Panc1 (cell line): Measurements from ENCODE around the gene MAGI1. TPM values are rescaled to one million over a fixed set of nuclear protein-coding genes. Genes with fewer than 3 reads are reported as not detected.

Experiments used
- ATAC-seq: fragments of 200-7000 bp; cut with Tn5 transposase; 2 replicates; pipeline ENCODE4 v1.9.1; 2020; ENCODE audit warnings: mild to moderate bottlenecking, moderate library complexity
- BruUV-seq: library from RNA; stranded (reverse); fragments of 400-500 nt; replicated peaks from 2 replicates; lab custom pipeline; 2021; lab: Mats Ljungman, UMichigan
- CTCF ChIA-PET: fragments of 300-600 bp; sonication (Branson Sonifier 250); formaldehyde crosslinking; loops from one replicate; lab custom pipeline; 2022; ENCODE audit warnings: antibody characterized with exemption; lab: Charles Lee
- POLR2A ChIA-PET: fragments of 300-600 bp; sonication (Branson Sonifier 250); formaldehyde crosslinking; loops from one replicate; lab custom pipeline; 2022; ENCODE audit warnings: antibody characterized with exemption; lab: Charles Lee
- DNase-seq: peaks from one replicate; pipeline ENCODE4 v3.0.0-alpha.2; 2010; ENCODE audit warnings: low read depth, low spot score
- H3K27ac ChIP-seq: 2 replicates; pipeline ENCODE4 v1.5.1; 2011; ENCODE audit warnings: mild to moderate bottlenecking, low read length, inconsistent platforms
- H3K27me3 ChIP-seq: fragments of 200-500 bp; sonication (Bioruptor generic); 2 replicates; pipeline ENCODE4 v1.6.0; 2014; ENCODE audit warnings: low read length, inconsistent platforms; ENCODE audit not compliant: control insufficient read depth, insufficient read depth
- H3K36me3 ChIP-seq: fragments of 200-500 bp; sonication (Bioruptor generic); 2 replicates; pipeline ENCODE4 v1.5.1; 2014; ENCODE audit warnings: inconsistent platforms, mild to moderate bottlenecking, low read length, moderate library complexity; ENCODE audit not compliant: control insufficient read depth, insufficient read depth
- H3K4me1 ChIP-seq: 2 replicates; pipeline ENCODE4 v1.5.1; 2011; ENCODE audit warnings: inconsistent platforms, mild to moderate bottlenecking, low read length, moderate library complexity; ENCODE audit not compliant: control insufficient read depth, insufficient read depth
- H3K4me3 ChIP-seq, 2 experiments: 2 replicates each; pipeline ENCODE4 v1.5.1; 2011 to 2012; ENCODE audit warnings: low read depth in 2 of 2, low read length in 2 of 2, mild to moderate bottlenecking in 2 of 2, inconsistent platforms in 1 of 2, moderate library complexity in 1 of 2
- H3K9me3 ChIP-seq: fragments of 200-500 bp; sonication (Bioruptor generic); 2 replicates; pipeline ENCODE4 v1.5.1; 2014; ENCODE audit warnings: low read depth, mild to moderate bottlenecking, inconsistent platforms, low read length, moderate library complexity; ENCODE audit not compliant: control insufficient read depth, insufficient read depth
- CTCF ChIP-seq: fragments of 450-650 bp; IDR thresholded peaks from 2 replicates; pipeline ENCODE4 v1.5.1; 2017; ENCODE audit warnings: mild to moderate bottlenecking
- POLR2AphosphoS5 ChIP-seq: IDR thresholded peaks from 2 replicates; pipeline ENCODE4 v1.6.1; 2012; ENCODE audit warnings: mild to moderate bottlenecking, low read depth, low read length, moderate library complexity
- REST ChIP-seq, 2 experiments: IDR thresholded peaks; 2 replicates each; pipeline ENCODE4 v1.6.1; 2011 to 2012; ENCODE audit warnings: low read depth in 2 of 2, control low read depth in 1 of 2, low read length in 1 of 2, mild to moderate bottlenecking in 1 of 2, moderate library complexity in 1 of 2; ENCODE audit not compliant: insufficient read depth in 1 of 2
- SIN3A ChIP-seq: IDR thresholded peaks from 2 replicates; pipeline ENCODE4 v1.6.1; 2012; ENCODE audit warnings: low read depth, mild to moderate bottlenecking, low read length, moderate library complexity, borderline replicate concordance; ENCODE audit not compliant: insufficient read depth
- TCF7L2 ChIP-seq: IDR thresholded peaks from 2 replicates; pipeline ENCODE4 v1.6.1; 2011; ENCODE audit warnings: mild to moderate bottlenecking, low read depth, low read length, inconsistent platforms
- in situ Hi-C: cut with HindIII; loops from 2 replicates; pipeline ENCODE4 v1.10.0; 2016; ENCODE audit warnings: low sequenced_read_pairs, low pct_unique_long_range_greater_than_20kb
- intact Hi-C: fragments of 100-400 bp; cut with micrococcal nuclease; formaldehyde crosslinking; loops from one replicate; pipeline ENCODE4 v1.10.0; 2022; ENCODE audit not compliant: unreplicated experiment
- total RNA-seq: library from RNA; stranded (reverse); gene quantifications from one replicate; pipeline ENCODE4 v1.2.1, GENCODE V29; 2021; ENCODE audit not compliant: unreplicated experiment

The MAGI1 gene
- total RNA-seq, 1 experiment from 2014 or later: 9.5 TPM

GRCh38 chr3:65398953-65399352 is 639.8 kb downstream of the MAGI1 start:
- in situ Hi-C loops: no loop called here

GRCh38 chr3:65396078-65396477 is 642.6 kb downstream of the MAGI1 start:
- no peaks in the 10 kb centered on the region for H3K4me1 ChIP-seq
- DNase-seq (no peak), ATAC-seq (no peak)
- POLR2A ChIA-PET: no interaction called here
- no peak for TF ChIP-seq CTCF
- TF ChIP-seq TCF7L2: no peak
- TF ChIP-seq POLR2AphosphoS5: no peak
- TF ChIP-seq REST (IDR thresholded peaks at IDR 0.05; ENCODE audit: insufficient read depth in 1 of 2, low read depth in 2 of 2, low read length in 1 of 2): no peak
- no peak for TF ChIP-seq SIN3A
- BruUV-seq: no TSS peak
- no peak overlapping the region for H3K4me3 ChIP-seq
- H3K27ac ChIP-seq: no peak overlapping the region
- H3K9me3 ChIP-seq: no peaks in the 10 kb centered on the region
- H3K27me3 ChIP-seq: no peaks in the 10 kb centered on the region
- intact Hi-C loops: no loop called here
- H3K36me3 ChIP-seq: no peaks in the 10 kb centered on the region
- CTCF ChIA-PET: no interaction called here
- in situ Hi-C loops: no loop called here

More at GRCh38 chr3:65398953-65399352, 639.8 kb downstream of the MAGI1 start:
- no TSS peak for BruUV-seq
- ChIA-PET CTCF (no interaction called here), POLR2A (no interaction called here)
- no peaks in the 10 kb centered on the region for H3K9me3 ChIP-seq
- H3K4me3 ChIP-seq: no peak overlapping the region
- H3K27me3 ChIP-seq: no peaks in the 10 kb centered on the region
- TF ChIP-seq CTCF (no peak), POLR2AphosphoS5 (no peak), TCF7L2 (no peak), REST (IDR thresholded peaks at IDR 0.05; ENCODE audit: insufficient read depth in 1 of 2, low read depth in 2 of 2, low read length in 1 of 2) (no peak), SIN3A (no peak)
- H3K27ac ChIP-seq: no peak overlapping the region
- intact Hi-C loops: no loop called here
- H3K4me1 ChIP-seq: no peaks in the 10 kb centered on the region
- ATAC-seq: no peak
- H3K36me3 ChIP-seq: no peaks in the 10 kb centered on the region; the same call in 1 of the 2 replicates
- DNase-seq: no peak
